Stomach (tissue), 4 donors: Measurements from ENCODE around the gene NFATC2IP.
"Not testable (repeated sequence)": the region's sequence is repeated elsewhere in the genome, so short reads cannot be mapped to it uniquely, and the experiment has no call there.

ENCODE experiments used
- POLR2A ChIP-seq, 4 donors: fragments of 450-650 bp; IDR thresholded peaks; one replicate each; pipeline ENCODE4 v1.6.1; 2016; ENCODE audit warnings: antibody characterized with exemption in 4 of 4, control low read depth in 2 of 4, mild to moderate bottlenecking in 1 of 4, moderate library complexity in 1 of 4
- TF ChIP-seq, protein P1 (sequence below), 7 experiments: fragments of 450-650 bp in 4 of 7; fragments of 200-600 bp in 3 of 7; sonication (generic) in 3 of 7; IDR thresholded peaks; one replicate each; pipeline ENCODE4 v1.5.1; 2016 to 2019; ENCODE audit warnings: antibody characterized with exemption in 7 of 7, control low read depth in 2 of 7, mild to moderate bottlenecking in 1 of 7

GRCh38 chr16:28939825-28940224 is 10.9 kb upstream of the NFATC2IP start:
- TF ChIP-seq, protein P1, sequence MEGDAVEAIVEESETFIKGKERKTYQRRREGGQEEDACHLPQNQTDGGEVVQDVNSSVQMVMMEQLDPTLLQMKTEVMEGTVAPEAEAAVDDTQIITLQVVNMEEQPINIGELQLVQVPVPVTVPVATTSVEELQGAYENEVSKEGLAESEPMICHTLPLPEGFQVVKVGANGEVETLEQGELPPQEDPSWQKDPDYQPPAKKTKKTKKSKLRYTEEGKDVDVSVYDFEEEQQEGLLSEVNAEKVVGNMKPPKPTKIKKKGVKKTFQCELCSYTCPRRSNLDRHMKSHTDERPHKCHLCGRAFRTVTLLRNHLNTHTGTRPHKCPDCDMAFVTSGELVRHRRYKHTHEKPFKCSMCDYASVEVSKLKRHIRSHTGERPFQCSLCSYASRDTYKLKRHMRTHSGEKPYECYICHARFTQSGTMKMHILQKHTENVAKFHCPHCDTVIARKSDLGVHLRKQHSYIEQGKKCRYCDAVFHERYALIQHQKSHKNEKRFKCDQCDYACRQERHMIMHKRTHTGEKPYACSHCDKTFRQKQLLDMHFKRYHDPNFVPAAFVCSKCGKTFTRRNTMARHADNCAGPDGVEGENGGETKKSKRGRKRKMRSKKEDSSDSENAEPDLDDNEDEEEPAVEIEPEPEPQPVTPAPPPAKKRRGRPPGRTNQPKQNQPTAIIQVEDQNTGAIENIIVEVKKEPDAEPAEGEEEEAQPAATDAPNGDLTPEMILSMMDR (IDR thresholded peaks at IDR 0.05), result not testable (repeated sequence)
- TF ChIP-seq POLR2A (IDR thresholded peaks at IDR 0.05), result not testable (repeated sequence)
